MM.1S (cell line): Measurements from ENCODE around the gene SANBR.

Experiments used
- EZH2 ChIP-seq: fragments of 300-600 bp; sonication (generic); optimal IDR thresholded peaks from 2 replicates; pipeline ENCODE3; 2017; ENCODE audit warnings: low read depth, mild to moderate bottlenecking, antibody characterized with exemption, low read length, mixed read lengths
- EZH2phosphoT487 ChIP-seq: fragments of 300-600 bp; sonication (generic); IDR thresholded peaks from 2 replicates; pipeline ENCODE4 v1.6.1; 2018; ENCODE audit warnings: antibody characterized with exemption, low read length
- TF ChIP-seq, protein P1 (sequence below): fragments of 300-600 bp; sonication (generic); IDR thresholded peaks from 2 replicates; pipeline ENCODE4 v1.5.1; 2016; ENCODE audit warnings: antibody characterized with exemption, low read length, mixed read lengths

DNA sequence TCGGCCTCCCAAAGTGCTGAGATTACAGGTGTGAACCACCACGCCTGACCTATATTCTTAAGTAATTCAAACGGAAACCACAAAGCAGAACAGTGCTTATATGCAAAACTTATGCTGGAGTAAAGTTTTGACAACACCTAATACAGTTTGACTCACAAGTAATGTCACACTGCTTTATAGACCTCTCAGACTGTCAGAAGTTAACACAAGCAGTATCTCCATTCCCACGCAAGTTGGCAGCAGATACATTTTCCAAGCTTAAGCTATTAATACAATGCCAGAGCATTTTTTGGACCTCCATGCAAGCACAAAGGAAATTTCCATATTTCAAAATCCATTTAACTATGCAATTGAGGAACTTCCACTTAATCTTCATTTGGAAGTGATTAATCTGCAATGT is 21.0 kb upstream of the SANBR start:
- TF ChIP-seq, protein P1, sequence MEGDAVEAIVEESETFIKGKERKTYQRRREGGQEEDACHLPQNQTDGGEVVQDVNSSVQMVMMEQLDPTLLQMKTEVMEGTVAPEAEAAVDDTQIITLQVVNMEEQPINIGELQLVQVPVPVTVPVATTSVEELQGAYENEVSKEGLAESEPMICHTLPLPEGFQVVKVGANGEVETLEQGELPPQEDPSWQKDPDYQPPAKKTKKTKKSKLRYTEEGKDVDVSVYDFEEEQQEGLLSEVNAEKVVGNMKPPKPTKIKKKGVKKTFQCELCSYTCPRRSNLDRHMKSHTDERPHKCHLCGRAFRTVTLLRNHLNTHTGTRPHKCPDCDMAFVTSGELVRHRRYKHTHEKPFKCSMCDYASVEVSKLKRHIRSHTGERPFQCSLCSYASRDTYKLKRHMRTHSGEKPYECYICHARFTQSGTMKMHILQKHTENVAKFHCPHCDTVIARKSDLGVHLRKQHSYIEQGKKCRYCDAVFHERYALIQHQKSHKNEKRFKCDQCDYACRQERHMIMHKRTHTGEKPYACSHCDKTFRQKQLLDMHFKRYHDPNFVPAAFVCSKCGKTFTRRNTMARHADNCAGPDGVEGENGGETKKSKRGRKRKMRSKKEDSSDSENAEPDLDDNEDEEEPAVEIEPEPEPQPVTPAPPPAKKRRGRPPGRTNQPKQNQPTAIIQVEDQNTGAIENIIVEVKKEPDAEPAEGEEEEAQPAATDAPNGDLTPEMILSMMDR: no peak
- TF ChIP-seq EZH2 (no peak), EZH2phosphoT487 (no peak)
